Stimulated activated CD8-positive, alpha-beta memory T cell treated with anti-CD3 and anti-CD28 coated beads, Interleukin-2, amount 100 ng/mL, for 1 hour (primary cell): Measurements from ENCODE around the gene CRYBG3.
A peak's percentile ranks its signal among the peaks of the same experiment; 100 is the strongest.
"Not testable (repeated sequence)": the region's sequence is repeated elsewhere in the genome, so short reads cannot be mapped to it uniquely, and the experiment has no call there.

Experiments used
- DNase-seq, 2 donors: peaks; one replicate each; pipeline ENCODE4 v3.0.0-alpha.2; 2020; ENCODE audit warnings: low read depth in 2 of 2

The CRYBG3 gene

DNA sequence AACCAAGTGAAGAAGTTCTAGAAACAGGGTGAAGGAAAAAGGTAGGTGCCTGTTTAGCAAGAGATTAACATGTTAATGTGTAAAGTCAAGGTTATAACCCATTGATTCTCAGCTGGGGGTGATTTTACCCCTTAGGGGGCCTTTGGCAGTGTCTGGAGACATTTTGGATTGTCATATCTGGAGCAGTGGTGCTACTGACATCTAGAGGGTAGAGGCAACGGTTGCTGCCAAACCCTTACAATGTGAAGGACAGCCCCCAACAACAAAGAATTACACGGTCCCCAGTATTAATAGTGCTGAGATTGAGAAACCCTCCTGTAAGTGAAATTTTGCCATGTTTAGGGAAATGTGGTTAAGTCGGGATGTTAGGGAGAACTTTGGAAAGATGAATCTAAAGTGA is 74.7 kb downstream of the CRYBG3 start:
- DNase-seq = no peak

DNA sequence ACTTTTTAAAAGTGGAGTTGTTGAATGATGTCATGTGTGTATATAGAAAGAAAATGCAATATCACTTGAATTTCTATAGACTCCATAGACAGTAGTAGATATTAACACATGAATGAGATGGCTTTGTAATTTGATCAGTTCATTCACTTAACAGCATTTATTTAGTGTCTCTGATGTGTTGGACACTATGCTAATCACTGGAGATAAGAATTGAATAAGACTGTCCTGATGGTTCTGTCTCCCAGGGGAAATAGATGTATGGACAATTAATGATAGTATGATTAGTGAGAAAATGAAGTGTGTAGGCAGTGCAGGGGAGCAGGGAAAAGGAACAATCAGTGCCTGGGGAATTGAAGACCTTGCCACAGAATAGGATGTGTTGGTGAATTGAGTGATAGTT is 77.5 kb downstream of the CRYBG3 start:
- no peak for DNase-seq

DNA sequence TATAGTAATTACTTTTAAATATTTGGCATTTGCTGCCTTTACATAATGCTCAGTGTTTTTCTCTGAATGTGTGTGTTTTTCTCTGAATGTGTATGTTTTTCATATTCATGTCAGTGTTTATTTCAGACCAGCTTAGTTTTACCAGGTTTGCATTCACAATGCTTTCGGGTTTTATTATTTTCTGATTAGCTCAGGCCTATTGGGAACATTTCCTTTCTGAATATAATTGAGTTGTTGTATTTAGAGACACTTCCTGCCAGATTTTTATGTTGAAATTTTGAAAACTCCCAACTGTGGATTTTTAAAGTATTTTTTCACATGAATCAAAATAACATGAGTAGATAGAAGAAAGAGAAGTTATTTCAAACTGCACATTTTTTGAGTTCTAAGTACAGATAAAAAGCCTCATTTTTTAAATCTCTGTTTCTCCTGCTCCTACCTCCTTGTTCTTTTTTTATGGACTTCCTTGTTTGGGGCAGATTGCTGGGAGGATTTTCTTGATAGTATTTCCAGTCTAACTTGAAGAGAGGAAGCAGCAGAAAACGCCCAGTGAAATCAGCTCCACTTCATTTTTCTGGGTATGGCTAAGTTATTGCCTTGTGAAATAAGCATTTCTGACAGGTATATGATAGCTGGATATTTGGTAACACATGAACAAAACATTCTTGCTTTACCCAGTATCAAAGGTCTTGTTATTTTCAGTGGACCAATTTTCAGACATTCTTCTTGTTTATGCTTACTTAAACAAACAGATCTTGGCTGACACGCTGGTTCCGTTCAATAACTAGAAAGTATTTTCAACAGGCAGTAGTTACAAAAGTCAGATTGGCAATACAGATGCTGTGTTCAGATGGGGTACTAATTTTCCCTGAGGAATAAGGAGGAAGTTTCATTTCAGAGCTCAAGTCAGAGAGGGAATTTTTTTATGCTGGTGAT is 79.8 kb downstream of the CRYBG3 start:
- no peak for DNase-seq

DNA sequence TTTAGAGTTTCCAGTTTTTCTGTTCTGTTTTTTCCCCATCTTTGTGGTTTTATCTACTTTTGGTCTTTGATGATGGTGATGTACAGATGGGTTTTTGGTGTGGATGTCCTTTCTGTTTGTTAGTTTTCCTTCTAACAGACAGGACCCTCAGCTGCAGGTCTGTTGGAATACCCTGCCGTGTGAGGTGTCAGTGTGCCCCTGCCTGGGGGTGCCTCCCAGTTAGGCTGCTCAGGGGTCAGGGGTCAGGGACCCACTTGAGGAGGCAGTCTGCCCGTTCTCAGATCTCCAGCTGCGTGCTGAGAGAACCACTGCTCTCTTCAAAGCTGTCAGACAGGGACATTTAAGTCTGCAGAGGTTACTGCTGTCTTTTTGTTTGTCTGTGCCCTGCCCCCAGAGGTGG is 88.0 kb downstream of the CRYBG3 start:
- DNase-seq = not testable (repeated sequence)

DNA sequence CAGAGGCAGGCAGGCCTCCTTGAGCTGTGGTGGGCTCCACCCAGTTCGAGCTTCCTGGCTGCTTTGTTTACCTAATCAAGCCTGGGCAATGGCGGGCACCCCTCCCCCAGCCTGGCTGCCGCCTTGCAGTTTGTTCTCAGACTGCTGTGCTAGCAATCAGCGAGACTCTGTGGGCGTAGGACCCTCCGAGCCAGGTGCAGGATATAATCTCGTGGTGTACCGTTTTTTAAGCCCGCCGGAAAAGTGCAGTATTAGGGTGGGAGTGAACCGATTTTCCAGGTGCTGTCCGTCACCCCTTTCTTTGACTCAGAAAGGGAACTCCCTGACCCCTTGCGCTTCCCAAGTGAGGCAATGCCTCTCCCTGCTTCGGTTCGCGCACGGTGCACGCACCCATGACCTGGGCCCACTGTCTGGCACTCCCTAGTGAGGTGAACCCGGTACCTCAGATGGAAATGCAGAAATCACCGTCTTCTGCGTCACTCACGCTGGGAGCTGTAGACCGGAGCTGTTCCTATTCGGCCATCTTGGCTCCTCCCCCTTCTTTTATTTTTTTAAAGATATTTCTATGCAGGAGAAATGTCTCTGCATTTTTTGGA is 88.5 kb downstream of the CRYBG3 start:
- DNase-seq = peak in 1 of 2 donors; percentile 9

DNA sequence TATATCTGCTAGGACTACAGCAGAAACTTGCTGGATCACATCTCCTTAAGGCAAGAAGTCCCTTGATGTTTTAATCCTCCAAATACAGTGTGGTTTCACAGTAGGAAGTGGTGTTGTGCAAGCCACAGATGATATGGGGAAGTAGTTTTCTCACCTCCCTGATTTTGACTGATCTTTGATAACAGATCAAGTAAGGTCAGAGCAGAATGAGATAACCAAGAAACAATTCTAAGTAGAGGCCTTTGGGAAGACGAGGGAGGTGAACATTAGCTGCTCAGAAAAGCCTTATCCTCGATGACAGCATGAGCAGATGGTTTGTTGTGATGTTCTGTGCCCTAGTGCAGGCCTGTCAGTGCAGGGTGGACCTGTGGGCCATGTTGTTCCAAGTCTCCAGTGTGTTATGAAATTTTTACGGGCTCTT is 89.1 kb downstream of the CRYBG3 start:
- no peak for DNase-seq

DNA sequence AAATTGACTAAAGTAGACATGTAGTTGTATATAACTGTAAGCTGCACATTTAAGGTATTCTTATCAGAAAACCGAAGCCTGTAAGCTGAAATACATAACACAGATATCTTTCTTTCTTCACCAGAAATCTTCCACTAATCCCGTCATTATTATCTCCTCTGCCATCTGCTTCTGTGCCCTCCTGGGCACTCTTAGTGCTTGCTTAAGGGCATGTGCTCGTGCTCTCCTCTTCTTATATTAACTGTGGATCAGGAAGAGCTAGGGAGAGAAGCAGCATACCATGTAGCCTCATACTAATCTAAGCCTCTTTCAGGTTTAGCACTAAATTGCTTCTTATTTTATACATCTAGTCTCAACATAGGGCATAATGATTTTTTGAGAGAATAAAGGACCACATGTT is 89.6 kb downstream of the CRYBG3 start:
- DNase-seq = no peak

DNA sequence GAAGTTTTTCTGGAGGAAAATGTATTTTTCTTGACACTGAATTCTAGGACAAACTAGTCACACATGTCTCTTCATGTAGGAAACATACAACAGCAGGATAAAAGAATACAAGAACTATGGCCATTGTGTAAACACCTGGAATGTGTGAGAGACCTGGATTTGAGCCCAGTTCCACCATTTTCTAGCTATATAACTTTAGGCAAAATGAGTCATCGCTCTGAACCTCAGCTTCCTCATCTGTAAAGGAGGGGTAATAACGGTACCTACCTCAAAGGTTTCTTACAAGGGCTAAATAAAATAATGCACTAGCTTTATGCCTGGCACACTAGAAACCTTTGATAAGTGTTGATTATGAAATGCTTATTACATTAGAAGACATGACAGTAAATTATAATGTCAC is 92.6 kb downstream of the CRYBG3 start:
- no peak for DNase-seq

DNA sequence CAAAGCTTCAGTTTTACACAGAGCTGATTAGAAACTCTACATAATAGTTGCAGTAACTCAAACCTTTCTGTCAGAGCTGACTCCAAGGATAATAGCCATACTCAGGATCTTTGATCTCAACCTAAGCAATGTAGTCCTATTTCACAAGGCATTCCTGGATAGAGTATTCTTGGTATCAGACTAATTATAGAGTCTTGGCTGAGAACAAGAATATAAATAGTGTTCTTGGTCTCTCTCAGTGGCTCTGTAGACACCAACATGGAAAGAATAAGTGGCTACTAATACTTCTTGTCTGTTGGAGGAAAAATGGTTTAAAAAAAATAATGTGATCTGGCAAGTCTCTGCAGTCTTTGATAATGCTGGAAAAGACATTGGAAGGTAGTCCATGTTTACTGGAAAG is 94.8 kb downstream of the CRYBG3 start:
- DNase-seq = no peak

DNA sequence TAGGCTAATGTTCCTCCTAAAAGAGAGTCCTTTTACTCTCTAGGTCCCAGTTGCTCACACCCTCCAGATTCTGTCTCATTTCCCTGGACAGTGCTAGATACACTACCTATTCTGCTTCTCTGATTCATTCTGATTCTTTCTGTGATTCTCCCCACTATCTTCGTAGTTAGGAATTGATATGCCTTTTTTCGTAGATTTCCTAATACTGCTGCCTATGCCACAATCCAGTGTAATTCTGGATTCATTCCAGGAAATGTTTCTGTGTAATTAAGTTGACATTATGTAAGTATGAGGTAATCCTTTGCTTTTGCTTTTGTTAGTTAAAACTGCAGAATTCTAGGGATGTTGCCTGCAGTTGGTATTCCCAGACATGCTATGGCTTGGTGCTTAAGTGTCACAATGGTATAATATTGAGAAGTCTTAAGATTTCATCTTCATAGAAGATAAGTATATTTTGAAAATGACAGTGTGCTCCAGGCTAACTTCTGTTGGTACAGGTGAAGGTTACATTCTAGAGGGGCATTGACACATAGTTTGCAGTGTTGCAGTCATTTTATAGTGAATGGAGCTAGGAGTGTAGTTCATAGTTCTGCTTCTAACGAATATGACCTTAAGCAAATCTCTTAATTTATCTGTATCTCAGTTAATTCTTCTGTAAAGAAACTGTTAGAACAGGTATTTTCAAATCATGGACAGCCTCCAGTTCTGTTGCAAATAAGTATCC is 96.2 kb downstream of the CRYBG3 start:
- no peak for DNase-seq

DNA sequence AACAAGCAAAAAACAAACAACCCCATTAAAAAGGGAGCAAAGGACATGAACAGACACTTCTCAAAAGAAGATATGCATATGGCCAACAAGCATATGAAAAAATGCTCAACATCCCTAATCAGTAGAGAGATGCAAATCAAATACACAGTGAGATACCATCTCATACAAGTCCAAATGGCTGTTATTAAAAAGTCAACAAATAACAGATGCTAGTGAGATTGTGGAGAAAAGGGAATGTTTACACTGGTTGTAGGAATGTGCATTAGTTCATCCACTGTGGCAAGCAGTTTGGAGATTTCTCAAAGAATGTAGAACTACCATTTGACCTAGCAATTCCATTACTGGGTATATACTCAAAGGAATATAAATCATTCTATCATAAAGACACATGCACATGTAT is 105.9 kb downstream of the CRYBG3 start:
- DNase-seq = no peak

DNA sequence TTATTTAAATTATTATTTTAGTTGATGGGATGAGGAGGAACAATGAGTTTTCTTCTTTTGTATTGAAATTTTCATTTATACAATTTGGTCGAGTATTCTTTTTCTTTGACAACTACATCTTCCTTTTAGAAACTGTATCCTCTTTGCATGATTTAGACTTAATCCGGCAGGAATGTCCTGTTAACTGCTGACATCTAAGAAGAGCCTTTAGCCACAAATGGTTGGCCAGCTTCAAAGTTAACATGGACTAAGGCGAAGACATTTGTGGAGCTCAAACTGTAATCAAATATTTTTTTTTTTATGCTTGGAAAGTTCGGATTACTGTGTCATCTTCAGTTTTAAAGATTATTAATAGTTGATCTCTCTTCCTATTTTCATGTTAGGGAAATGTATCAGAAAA is 107.2 kb downstream of the CRYBG3 start:
- DNase-seq = no peak

DNA sequence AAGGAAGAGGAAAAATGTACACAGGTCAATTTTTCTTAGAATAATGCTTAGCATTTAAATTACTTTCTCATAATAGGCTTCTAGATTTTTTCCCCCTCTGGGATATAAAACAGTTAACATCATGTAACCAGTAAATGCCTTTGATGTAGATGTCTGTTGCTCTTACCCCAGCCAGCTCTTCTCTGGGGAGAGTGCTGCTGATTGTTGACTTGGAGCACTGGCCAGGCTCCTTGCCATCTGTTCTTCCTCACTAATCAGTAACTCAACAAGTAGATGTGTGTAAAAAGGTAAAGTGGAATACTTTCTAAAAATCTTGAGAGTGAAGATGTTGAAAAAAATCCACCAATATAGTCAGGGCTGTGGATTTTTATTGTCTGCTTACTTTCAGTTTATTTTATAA is 108.2 kb downstream of the CRYBG3 start:
- no peak for DNase-seq

DNA sequence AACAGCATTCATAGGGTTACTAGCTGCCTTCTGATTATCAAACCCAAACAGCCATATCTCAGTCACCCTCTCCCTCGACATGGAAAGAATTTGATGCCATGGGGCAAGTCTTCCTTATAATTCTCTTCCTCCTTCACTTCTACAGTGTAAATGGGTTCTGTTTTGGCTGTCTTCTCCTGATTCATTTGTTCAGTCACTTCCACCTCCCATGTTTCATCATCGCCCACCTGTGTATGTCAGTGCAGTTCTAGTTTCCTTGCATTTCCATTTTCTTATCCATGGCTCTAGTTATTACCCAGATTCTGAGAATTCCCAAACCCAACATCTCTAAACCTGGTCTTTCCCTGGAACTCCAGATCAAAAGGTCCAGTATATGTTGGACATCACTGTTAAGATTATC is 109.4 kb downstream of the CRYBG3 start:
- no peak for DNase-seq

DNA sequence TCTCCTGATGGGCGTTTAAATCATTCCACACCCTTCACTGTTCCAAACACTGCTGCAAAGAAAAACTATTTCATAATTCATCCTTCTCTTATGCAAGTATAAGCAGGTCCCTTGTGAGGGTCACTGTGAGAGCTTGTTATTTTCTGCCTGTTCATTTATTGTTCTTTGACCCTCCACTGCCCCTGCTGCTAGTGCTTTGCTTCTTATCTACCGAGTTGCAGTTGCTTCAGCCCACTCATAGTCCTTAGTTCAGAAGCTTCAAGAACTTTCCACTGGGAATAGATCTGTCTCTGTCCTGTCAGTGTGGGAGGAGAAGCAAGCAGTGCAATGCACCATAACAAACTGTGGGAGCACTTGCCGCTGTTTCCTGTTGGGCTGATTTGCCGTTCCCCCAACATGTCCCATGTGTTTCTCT is 110.6 kb downstream of the CRYBG3 start:
- DNase-seq = no peak

DNA sequence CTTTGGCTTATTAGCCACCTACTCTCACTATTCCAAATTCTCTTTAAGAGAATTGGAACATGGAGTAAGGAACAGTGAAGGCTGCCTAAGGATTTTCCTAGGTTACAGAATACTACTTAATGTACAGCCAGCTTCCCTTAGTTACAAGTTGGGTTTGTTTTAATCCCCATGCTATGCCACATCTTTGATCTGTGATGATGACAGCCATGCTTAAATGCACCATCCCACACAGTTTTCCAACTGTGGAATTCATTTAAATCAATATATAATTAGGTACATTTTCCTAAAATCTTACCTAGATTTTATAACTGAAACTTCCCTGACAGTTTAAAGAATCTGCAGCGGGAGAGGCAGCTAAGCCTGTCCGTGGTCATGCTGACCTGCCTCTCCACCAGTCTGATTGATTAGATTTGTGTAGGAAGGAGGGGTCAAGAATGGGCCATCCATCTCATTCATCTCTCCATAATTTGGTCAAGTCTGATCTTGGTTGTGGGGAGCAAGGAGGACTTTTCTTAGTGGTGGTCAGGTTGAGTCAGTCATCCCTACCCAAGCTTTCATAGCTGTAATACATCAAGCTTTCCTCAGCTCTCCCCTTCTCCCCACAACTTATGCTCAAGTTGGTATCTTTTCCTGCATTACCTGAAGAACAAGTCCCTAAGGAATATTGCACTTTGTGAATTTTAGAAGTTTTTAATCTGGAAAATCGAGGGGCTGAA is 113.3 kb downstream of the CRYBG3 start:
- DNase-seq = no peak

DNA sequence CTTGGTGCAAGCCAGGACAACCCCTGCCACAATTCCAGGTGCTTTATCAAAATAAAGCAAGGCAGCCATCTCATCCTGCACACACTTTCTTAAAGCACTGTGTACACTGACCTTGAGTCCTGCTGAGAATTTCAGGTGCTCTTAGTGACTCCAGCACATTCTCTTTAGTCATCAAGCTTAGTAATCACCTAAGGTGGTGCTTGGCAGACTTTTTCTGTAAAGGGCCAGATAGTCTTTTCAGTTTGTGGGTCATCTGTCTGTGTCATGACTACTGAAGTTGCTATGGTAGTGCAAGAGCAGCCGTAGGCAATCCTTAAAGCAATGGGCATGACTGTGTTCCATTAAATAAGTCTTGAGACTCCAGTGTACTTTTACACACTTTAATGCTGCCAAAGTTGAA is 114.0 kb downstream of the CRYBG3 start:
- no peak for DNase-seq

DNA sequence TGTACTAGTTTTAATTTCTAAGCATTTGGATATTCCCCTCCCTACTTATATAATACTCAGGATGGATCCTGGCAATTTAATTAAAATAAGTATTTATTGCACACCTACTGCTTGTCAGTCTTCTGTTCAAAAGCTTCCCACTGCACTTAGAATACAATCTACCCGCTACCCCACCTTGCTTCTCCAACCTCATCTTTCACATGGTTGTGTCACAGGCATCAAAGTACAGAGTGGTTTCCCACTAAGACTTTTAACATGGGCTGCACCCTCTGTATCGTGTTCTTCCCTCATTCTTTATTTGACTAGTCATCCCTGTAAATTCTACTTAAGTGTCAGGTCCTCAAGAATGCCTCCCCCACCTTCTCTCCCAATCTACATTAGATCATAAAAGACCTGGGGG is 115.4 kb downstream of the CRYBG3 start:
- DNase-seq = no peak

DNA sequence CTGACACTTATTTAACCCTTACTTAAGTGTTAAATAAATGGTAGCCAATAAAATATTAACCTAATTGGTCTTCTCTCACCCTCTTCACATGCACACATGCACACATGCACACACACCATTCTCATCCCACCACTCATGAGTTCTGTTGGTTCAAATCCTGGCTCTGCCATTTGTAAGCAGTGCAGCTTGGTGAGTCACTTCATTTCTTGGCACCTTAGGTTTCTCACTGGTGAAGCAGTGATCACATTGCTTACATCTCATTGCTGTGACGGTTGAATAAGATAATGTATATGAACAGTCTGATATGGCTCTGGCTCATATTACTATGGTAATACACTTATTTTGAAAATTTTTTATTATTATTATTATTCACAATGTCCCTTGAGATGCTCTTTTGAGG is 116.6 kb downstream of the CRYBG3 start:
- no peak for DNase-seq

DNA sequence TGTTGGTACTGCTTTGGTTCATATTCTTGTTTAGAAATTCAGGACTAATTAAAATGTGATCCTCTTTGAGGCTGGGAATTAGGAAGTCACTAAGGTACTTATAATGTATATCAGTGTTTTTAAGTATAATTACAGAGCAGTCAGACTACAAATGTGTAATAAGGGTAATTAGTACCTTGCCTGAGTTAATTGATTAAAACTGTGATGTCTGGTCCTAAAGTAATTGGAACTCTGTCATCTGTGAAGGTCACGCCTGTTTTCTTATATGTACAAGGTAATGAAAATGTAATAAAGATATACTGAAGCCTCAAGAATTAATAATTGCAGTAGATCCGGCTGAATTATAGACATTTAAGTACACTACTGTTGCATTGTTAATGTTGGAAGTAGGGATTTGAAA is 117.6 kb downstream of the CRYBG3 start:
- no peak for DNase-seq

DNA sequence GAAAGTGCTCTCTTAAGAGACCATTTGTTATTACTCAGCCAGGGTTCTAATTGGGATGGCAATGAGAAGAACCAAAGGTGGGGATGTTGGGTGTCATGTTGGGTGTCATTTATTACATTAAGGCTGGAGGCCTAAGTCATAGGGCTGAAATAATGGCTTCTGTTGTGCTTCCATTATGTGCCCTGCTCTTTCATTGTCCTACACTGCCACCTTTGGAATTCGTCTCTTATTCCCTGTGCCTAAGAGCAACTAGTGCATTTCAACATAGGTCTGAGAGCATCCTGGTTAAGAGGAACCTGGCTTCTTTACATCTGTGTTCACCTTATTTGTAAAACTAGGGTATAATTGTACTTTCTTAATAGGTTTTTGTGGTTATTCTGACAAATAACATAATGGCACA is 118.2 kb downstream of the CRYBG3 start:
- no peak for DNase-seq
